Activated CD4-positive, alpha-beta T cell treated with anti-CD3 and anti-CD28 coated beads, Interleukin-2, amount 50 U/mL, for 4 hours (primary cell): ENCODE measurements around the gene ARHGAP32.

ENCODE experiments used
- DNase-seq, 2 experiments: peaks; one replicate each; pipeline ENCODE4 v3.0.0-alpha.2; 2020

The ARHGAP32 gene

GRCh38 chr11:129102756-129103155 lies 89.4 kb downstream of the ARHGAP32 start:
- no peak for DNase-seq

- no peak for DNase-seq
Measured at GRCh38 chr11:129102225-129102624, 89.9 kb downstream of the ARHGAP32 start.

- DNase-seq, result no peak
Measured at GRCh38 chr11:129093283-129093682, 98.8 kb downstream of the ARHGAP32 start.

DNA sequence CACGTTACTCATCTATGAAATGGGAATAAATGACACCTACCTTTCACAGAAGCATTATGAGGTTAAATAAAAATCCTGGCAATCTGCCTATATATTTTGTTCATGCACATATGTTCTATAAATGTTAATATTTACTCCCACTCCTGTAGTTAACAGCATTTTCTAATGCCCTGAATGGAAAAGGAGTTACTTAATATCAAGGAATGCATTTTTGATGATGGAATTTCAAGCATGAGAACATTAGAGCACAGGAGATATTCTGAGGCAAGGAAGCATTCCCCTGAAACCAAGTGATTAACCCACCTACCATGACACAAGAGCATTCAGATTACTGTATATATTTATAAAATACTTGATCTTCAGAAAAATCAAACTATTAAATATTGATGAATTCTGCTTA lies 102.1 kb downstream of the ARHGAP32 start:
- no peak for DNase-seq

DNA sequence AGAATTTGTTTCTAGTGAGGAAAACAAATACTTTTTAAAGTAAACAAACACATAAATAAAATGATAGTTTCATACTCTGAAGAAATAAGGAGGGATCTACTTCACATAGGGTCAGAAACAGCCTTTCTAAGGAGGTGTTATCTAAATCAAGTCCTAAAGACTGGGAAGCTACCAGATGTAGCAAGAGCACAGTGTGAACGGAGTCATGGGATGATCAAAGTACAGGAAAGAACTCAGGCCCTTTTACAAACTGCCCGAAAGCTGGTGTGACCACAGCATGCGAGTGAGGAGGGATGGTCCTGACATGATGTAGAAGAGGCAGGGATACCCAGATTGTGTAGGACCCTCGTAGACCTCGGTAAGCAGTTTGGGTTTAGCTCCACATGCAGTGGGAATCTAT lies 102.8 kb downstream of the ARHGAP32 start:
- DNase-seq, result no peak

GRCh38 chr11:129086976-129087375 lies 105.1 kb downstream of the ARHGAP32 start:
- DNase-seq, result no peak

GRCh38 chr11:129077191-129077590 lies 114.9 kb downstream of the ARHGAP32 start:
- DNase-seq, result no peak

GRCh38 chr11:129075757-129076156 lies 116.4 kb downstream of the ARHGAP32 start:
- no peak for DNase-seq

DNA sequence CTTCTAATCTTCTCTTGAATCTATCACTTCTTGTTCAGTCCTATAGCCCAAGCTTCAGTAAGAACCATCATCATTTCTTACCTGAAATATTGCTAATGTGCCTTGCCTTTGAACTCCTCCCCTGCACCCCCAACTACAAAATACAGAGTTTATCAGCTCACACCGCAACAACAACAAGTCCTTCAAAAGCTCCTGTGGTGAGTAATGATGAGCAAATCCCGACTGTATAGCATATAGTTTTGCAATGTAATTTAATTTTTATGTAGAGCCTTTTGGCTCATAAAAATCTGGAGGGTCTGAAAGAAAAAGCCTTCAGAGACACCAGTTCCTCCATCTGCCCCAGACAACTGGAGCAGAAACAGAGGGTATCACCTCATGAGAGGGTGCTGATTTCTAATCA lies 124.7 kb downstream of the ARHGAP32 start:
- no peak for DNase-seq

GRCh38 chr11:129066229-129066628 lies 125.9 kb downstream of the ARHGAP32 start:
- no peak for DNase-seq

DNA sequence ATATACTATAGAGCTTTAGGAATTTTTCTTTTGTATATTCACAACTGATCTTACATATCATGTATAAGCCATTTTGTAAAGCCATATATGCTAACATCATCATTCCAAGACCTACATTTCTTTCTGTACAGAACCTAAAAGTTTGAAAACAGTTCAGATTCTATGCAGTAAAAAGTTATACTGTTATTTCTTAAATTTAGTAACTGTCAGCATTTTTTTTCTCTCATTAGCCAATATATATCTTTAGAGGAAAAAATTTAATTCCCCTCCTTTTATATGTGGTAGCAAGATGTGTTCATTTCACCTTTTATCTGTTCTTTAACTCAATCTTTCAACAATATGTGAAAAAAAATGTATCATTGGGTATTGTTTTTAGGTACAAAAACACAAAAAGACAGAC lies 129.0 kb downstream of the ARHGAP32 start:
- DNase-seq, result no peak

DNA sequence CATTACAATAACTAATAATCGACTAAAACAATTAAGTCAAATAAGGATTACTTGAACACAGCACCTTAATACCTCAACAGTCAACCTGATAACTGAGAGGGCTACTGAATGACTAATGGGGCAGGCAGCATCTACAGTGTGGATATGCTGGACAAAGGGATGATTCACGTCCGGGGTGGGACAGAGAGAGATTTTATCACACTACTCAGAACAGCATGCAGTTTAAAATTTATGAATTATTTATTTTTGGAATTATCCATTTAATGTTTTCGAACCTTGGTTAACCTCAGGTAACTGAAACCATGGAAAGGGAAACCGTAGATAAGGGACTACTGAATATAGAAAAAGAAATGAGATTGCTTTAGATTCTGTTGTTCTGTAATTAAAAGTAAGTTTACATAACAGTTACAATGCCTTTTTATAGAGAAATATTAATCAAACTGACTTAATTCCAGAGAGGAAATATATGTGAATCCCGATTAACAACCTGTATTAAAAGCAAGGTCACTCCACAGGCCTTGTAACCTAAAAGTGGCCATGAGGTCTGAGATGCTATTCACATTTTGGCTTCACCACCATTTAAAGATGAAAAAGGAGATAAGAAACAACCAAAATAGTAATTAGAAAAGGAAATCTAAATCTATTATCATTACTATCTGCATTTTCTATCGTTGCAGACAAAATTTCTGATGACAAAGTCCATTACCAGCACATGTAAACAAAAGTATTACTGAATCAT lies 130.5 kb downstream of the ARHGAP32 start:
- DNase-seq, result no peak

DNA sequence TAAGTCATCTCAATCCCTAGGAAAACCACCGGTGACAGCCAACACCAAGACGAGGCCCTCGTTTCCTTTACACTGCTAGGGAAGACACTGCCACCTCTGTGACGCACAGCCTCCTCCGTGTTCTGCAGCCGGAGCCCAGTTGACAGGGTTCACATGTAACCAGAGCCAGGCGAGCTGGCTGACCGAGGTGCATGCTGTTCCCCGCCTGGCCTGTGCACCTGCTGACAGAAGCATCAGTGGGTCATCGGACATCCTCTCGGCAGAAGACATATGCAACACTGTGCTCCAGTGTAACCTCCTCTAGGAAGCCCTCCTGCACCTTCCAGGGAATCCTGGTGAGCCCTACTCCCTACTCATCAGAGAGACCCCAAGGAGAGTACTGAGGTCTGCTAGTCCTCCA lies 135.2 kb downstream of the ARHGAP32 start:
- DNase-seq, result no peak

GRCh38 chr11:129055196-129055595 lies 136.9 kb downstream of the ARHGAP32 start:
- DNase-seq, result no peak

- DNase-seq, result no peak
Measured at GRCh38 chr11:129048911-129049310, 143.2 kb downstream of the ARHGAP32 start.

GRCh38 chr11:129045150-129045549 lies 147.0 kb downstream of the ARHGAP32 start:
- no peak for DNase-seq

DNA sequence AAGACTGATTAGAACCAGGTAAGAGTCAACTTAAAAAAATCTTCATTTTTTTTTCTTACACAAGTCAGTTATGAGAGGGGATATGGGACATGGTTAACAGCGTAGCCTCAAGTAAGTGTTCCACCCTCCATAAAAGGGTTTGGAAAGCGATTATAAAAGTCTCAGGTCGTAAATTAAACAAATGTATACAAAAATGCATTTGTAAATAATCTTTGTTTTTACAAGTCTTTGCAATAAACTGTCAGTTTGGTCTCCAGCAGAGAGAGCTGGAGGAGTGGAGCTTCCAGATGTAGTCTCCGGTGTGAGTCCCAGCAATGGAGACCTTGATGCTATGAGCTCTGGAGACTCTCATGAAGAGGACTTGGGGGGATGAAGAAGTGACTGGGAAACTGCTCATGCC lies 149.6 kb downstream of the ARHGAP32 start:
- DNase-seq, result no peak

DNA sequence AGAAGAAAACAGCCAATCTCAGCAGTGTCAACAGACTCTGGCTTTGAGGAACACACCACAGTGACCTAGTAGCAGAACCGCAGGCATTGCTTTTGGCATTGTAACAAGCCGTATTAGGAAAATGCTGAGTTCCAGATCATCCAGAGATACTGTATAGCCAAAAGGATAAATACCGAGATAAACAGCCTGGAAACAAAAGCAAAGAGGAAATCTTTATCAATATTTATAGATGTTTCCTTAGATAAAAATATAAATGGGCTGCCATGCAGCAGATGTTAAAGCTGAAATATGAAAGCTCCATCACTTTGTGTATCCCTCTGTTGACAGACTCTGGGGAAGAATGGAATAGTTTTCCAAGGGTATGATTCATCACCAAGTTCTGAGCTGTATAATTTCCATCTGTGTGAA lies 150.5 kb downstream of the ARHGAP32 start:
- no peak for DNase-seq

DNA sequence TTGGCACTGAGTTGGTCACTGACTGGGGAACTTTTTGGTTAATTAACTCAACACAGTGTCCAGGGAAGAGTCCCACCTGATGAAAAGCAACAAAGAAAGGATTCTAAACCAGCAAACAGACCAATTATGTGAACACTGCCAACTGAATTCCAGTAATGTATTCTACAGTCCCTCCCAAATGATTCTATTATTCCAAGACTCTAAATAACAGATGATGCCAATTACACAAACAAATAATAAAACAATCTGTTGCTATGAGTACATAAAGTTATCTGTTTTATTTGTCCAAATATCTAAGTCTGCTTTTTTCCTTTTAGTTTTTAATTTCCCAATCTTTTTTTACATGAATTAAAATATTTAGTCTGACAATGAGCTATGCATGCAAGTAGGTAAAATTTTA lies 151.2 kb downstream of the ARHGAP32 start:
- DNase-seq, result no peak

GRCh38 chr11:129035244-129035643 lies 156.9 kb downstream of the ARHGAP32 start:
- DNase-seq, result no peak

DNA sequence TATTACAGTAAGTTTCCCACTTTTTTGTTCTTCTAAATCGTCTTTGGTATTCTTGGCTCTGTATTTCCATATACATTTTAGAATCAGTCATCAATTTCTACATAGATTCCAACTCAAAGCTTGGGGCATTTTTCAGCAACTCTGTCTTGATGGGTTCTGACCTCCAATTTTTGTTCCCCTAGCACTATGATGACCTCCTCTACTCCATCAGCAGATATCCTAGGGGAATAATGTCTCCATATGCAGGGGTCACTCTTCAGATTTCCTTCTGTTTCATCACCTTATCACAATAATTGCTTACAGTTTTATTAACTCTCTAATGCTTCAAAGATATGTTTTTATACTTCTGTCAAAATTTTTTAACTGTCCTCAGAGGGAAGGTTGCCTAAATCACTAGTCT lies 158.1 kb downstream of the ARHGAP32 start:
- no peak for DNase-seq

DNA sequence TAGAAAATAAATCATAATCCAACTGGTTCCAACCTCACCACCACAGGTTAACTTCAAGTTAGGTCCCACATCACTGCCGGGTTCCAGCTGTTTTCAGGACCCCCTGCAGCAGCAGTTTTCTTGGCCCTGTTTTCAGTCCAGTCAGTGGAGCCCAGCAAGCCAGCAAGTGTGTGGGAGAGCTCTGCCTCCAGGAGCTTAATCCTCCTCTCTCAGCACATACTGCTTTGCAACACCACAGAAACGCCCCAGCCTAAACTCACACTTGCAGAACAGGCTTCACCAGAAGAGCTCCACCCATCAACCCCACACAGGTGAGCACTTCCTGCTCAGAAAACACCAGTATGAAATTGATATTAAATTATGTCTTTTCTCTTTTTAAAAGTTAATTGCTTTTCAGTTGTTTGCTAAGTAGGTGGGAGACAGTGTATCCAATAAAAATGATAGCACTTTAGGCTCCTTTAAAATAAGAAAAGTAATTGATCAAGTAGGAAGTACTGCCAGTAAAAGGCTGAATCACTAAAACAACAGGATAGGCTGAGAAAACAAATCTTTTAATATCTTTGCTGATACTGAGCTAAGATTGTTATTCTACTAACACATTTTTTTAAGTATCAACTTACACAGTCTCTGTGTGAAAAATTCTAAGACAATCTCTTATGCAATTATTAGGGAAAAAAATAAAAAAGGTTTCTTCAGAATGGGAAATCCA lies 168.0 kb downstream of the ARHGAP32 start:
- peak in 1 of 2 experiments; percentile 1 for DNase-seq

GRCh38 chr11:129021295-129021694 lies 170.8 kb downstream of the ARHGAP32 start:
- DNase-seq, result no peak

GRCh38 chr11:129018991-129019390 lies 173.1 kb downstream of the ARHGAP32 start:
- DNase-seq, result no peak

DNA sequence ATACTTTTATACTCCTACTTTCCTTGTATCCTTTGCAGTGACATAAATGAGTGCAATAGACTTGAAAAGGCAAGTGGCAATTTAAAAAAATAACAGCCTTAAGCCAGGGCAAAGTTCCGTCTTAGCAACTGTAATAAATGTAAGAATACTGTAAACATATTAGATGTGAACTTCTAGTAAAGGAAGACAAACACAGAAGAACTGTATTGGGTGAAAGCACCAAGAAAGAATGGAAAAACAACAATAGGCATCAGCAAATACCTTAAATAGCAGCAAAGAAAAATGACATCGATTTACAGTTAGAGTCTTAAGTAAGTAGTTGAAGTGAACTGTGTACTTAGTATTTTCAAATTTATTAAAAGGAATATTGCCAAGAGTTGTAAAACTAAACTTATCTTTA lies 174.0 kb downstream of the ARHGAP32 start:
- no peak for DNase-seq
